ENCODE measurements around the gene HELZ2. TPM values are rescaled to one million over a fixed set of nuclear protein-coding genes. Genes with fewer than 3 reads are reported as not detected.

Gene HELZ2
- total RNA-seq, 1 experiment from 2014 or later = 27.5 TPM

DNA sequence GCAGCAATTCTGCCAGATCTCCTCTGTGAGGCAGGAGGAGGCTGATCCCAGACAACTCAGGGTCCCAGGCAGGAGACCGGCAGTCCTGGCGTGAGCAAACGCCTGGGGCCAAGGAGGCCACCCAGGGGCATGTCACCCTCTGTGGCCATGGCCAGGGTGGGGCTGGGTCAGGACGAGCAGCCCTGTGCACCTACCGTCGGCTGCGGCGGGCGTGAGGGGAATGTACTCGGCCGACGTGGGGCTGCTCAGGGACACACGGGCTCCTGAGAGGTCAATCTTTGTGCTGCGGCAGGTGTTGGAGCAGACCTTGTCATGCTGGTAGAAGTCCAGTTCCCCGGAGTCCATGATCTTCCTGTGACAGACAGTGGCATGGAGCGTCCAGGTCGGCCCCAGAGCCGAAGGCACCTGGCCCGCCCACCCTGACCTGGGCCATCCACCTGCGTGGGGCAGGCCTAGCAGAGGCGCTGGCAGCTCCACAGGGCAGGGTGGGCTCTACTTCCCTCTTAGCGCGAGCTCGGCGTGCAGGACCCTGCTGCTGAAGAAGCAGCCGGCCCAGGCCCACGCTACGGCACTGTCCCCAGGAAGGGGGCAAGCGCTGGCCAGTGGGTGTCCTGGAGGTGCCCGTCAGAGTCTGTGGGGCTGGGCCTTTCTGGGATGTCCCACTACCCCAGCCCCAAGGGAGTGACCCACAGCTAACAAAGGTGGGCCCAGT lies 21.5 kb upstream of the HELZ2 start:
- peaks cover 10% of the 10 kb centered on the region for H3K36me3 Mint-ChIP-seq
- H3K4me1 Mint-ChIP-seq = no peaks in the 10 kb centered on the region
- DNase-seq (ENCODE audit: low spot score) (no peak), ATAC-seq (no peak)
- no peaks in the 10 kb centered on the region for H3K27me3 Mint-ChIP-seq (ENCODE audit: low read depth)
- TF ChIP-seq, protein P1, sequence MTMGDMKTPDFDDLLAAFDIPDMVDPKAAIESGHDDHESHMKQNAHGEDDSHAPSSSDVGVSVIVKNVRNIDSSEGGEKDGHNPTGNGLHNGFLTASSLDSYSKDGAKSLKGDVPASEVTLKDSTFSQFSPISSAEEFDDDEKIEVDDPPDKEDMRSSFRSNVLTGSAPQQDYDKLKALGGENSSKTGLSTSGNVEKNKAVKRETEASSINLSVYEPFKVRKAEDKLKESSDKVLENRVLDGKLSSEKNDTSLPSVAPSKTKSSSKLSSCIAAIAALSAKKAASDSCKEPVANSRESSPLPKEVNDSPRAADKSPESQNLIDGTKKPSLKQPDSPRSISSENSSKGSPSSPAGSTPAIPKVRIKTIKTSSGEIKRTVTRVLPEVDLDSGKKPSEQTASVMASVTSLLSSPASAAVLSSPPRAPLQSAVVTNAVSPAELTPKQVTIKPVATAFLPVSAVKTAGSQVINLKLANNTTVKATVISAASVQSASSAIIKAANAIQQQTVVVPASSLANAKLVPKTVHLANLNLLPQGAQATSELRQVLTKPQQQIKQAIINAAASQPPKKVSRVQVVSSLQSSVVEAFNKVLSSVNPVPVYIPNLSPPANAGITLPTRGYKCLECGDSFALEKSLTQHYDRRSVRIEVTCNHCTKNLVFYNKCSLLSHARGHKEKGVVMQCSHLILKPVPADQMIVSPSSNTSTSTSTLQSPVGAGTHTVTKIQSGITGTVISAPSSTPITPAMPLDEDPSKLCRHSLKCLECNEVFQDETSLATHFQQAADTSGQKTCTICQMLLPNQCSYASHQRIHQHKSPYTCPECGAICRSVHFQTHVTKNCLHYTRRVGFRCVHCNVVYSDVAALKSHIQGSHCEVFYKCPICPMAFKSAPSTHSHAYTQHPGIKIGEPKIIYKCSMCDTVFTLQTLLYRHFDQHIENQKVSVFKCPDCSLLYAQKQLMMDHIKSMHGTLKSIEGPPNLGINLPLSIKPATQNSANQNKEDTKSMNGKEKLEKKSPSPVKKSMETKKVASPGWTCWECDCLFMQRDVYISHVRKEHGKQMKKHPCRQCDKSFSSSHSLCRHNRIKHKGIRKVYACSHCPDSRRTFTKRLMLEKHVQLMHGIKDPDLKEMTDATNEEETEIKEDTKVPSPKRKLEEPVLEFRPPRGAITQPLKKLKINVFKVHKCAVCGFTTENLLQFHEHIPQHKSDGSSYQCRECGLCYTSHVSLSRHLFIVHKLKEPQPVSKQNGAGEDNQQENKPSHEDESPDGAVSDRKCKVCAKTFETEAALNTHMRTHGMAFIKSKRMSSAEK (CRISPR knock-in tag; IDR thresholded peaks at IDR 0.05; ENCODE audit: borderline replicate concordance) = no peak
- TF ChIP-seq ZNF416 (CRISPR knock-in tag; IDR thresholded peaks at IDR 0.05) (no peak), TP53 (CRISPR knock-in tag; IDR thresholded peaks at IDR 0.05) (no peak), NR1H2 (CRISPR knock-in tag; IDR thresholded peaks at IDR 0.05) (no peak), ZBTB21 (CRISPR knock-in tag; IDR thresholded peaks at IDR 0.05; ENCODE audit: borderline replicate concordance) (no peak), ZNF263 (CRISPR knock-in tag; IDR thresholded peaks at IDR 0.05; ENCODE audit: low read depth) (no peak), SMAD4 (CRISPR knock-in tag; IDR thresholded peaks at IDR 0.05) (no peak), KAT7 (CRISPR knock-in tag; IDR thresholded peaks at IDR 0.05; ENCODE audit: borderline replicate concordance) (no peak)
- TF ChIP-seq, protein P2, sequence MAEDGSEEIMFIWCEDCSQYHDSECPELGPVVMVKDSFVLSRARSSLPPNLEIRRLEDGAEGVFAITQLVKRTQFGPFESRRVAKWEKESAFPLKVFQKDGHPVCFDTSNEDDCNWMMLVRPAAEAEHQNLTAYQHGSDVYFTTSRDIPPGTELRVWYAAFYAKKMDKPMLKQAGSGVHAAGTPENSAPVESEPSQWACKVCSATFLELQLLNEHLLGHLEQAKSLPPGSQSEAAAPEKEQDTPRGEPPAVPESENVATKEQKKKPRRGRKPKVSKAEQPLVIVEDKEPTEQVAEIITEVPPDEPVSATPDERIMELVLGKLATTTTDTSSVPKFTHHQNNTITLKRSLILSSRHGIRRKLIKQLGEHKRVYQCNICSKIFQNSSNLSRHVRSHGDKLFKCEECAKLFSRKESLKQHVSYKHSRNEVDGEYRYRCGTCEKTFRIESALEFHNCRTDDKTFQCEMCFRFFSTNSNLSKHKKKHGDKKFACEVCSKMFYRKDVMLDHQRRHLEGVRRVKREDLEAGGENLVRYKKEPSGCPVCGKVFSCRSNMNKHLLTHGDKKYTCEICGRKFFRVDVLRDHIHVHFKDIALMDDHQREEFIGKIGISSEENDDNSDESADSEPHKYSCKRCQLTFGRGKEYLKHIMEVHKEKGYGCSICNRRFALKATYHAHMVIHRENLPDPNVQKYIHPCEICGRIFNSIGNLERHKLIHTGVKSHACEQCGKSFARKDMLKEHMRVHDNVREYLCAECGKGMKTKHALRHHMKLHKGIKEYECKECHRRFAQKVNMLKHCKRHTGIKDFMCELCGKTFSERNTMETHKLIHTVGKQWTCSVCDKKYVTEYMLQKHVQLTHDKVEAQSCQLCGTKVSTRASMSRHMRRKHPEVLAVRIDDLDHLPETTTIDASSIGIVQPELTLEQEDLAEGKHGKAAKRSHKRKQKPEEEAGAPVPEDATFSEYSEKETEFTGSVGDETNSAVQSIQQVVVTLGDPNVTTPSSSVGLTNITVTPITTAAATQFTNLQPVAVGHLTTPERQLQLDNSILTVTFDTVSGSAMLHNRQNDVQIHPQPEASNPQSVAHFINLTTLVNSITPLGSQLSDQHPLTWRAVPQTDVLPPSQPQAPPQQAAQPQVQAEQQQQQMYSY (CRISPR knock-in tag; IDR thresholded peaks at IDR 0.05) = no peak
- TF ChIP-seq, protein P3, sequence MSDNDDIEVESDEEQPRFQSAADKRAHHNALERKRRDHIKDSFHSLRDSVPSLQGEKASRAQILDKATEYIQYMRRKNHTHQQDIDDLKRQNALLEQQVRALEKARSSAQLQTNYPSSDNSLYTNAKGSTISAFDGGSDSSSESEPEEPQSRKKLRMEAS (CRISPR knock-in tag; IDR thresholded peaks at IDR 0.05) = no peak
- TF ChIP-seq, protein P4, sequence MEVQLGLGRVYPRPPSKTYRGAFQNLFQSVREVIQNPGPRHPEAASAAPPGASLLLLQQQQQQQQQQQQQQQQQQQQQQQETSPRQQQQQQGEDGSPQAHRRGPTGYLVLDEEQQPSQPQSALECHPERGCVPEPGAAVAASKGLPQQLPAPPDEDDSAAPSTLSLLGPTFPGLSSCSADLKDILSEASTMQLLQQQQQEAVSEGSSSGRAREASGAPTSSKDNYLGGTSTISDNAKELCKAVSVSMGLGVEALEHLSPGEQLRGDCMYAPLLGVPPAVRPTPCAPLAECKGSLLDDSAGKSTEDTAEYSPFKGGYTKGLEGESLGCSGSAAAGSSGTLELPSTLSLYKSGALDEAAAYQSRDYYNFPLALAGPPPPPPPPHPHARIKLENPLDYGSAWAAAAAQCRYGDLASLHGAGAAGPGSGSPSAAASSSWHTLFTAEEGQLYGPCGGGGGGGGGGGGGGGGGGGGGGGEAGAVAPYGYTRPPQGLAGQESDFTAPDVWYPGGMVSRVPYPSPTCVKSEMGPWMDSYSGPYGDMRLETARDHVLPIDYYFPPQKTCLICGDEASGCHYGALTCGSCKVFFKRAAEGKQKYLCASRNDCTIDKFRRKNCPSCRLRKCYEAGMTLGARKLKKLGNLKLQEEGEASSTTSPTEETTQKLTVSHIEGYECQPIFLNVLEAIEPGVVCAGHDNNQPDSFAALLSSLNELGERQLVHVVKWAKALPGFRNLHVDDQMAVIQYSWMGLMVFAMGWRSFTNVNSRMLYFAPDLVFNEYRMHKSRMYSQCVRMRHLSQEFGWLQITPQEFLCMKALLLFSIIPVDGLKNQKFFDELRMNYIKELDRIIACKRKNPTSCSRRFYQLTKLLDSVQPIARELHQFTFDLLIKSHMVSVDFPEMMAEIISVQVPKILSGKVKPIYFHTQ (CRISPR knock-in tag; IDR thresholded peaks at IDR 0.05) = no peak
- TF ChIP-seq, protein P5, sequence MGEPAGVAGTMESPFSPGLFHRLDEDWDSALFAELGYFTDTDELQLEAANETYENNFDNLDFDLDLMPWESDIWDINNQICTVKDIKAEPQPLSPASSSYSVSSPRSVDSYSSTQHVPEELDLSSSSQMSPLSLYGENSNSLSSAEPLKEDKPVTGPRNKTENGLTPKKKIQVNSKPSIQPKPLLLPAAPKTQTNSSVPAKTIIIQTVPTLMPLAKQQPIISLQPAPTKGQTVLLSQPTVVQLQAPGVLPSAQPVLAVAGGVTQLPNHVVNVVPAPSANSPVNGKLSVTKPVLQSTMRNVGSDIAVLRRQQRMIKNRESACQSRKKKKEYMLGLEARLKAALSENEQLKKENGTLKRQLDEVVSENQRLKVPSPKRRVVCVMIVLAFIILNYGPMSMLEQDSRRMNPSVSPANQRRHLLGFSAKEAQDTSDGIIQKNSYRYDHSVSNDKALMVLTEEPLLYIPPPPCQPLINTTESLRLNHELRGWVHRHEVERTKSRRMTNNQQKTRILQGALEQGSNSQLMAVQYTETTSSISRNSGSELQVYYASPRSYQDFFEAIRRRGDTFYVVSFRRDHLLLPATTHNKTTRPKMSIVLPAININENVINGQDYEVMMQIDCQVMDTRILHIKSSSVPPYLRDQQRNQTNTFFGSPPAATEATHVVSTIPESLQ (CRISPR knock-in tag; IDR thresholded peaks at IDR 0.05) = no peak
- TF ChIP-seq, protein P6, sequence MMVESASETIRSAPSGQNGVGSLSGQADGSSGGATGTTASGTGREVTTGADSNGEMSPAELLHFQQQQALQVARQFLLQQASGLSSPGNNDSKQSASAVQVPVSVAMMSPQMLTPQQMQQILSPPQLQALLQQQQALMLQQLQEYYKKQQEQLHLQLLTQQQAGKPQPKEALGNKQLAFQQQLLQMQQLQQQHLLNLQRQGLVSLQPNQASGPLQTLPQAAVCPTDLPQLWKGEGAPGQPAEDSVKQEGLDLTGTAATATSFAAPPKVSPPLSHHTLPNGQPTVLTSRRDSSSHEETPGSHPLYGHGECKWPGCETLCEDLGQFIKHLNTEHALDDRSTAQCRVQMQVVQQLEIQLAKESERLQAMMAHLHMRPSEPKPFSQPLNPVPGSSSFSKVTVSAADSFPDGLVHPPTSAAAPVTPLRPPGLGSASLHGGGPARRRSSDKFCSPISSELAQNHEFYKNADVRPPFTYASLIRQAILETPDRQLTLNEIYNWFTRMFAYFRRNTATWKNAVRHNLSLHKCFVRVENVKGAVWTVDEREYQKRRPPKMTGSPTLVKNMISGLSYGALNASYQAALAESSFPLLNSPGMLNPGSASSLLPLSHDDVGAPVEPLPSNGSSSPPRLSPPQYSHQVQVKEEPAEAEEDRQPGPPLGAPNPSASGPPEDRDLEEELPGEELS (CRISPR knock-in tag; IDR thresholded peaks at IDR 0.05) = no peak
- TF ChIP-seq, protein P7, sequence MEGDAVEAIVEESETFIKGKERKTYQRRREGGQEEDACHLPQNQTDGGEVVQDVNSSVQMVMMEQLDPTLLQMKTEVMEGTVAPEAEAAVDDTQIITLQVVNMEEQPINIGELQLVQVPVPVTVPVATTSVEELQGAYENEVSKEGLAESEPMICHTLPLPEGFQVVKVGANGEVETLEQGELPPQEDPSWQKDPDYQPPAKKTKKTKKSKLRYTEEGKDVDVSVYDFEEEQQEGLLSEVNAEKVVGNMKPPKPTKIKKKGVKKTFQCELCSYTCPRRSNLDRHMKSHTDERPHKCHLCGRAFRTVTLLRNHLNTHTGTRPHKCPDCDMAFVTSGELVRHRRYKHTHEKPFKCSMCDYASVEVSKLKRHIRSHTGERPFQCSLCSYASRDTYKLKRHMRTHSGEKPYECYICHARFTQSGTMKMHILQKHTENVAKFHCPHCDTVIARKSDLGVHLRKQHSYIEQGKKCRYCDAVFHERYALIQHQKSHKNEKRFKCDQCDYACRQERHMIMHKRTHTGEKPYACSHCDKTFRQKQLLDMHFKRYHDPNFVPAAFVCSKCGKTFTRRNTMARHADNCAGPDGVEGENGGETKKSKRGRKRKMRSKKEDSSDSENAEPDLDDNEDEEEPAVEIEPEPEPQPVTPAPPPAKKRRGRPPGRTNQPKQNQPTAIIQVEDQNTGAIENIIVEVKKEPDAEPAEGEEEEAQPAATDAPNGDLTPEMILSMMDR (IDR thresholded peaks at IDR 0.05) = no peak
- H3K9me3 Mint-ChIP-seq = no peaks in the 10 kb centered on the region
- H3K27ac Mint-ChIP-seq = no peak overlapping the region
- CTCF ChIA-PET = no interaction called here
- POLR2A ChIA-PET = no interaction called here
- H3K4me3 Mint-ChIP-seq = no peak overlapping the region
